Suprapubic skin (tissue), 4 donors: ENCODE measurements around the gene SLC15A4. TPM values are rescaled to one million over a fixed set of nuclear protein-coding genes. Genes with fewer than 3 reads are reported as not detected.

Experiments used
- DNase-seq, 2 donors: peaks; one replicate each; pipeline ENCODE4 v3.0.0-alpha.2; 2019; ENCODE audit warnings: low spot score in 2 of 2
- H3K27ac ChIP-seq: fragments of 200-600 bp; sonication (generic); one replicate; pipeline ENCODE4 v1.5.1; 2019
- H3K27me3 ChIP-seq: fragments of 200-600 bp; sonication (generic); one replicate; pipeline ENCODE4 v1.5.1; 2019
- H3K36me3 ChIP-seq: fragments of 200-600 bp; sonication (generic); one replicate; pipeline ENCODE4 v1.5.1; 2019
- H3K4me1 ChIP-seq: fragments of 200-600 bp; sonication (generic); one replicate; pipeline ENCODE4 v1.5.1; 2019
- H3K4me3 ChIP-seq: fragments of 200-600 bp; sonication (generic); one replicate; pipeline ENCODE4 v1.5.1; 2019; ENCODE audit warnings: mild to moderate bottlenecking
- H3K9me3 ChIP-seq: fragments of 200-600 bp; sonication (generic); one replicate; pipeline ENCODE4 v1.5.1; 2019
- EP300 ChIP-seq: sonication (generic); formaldehyde crosslinking; IDR thresholded peaks from one replicate; pipeline ENCODE4 v1.6.1; 2017; ENCODE audit warnings: antibody characterized with exemption
- POLR2A ChIP-seq, 2 donors: fragments of 450-650 bp; IDR thresholded peaks; one replicate each; pipeline ENCODE4 v1.6.1; 2017; ENCODE audit warnings: antibody characterized with exemption in 2 of 2, mild to moderate bottlenecking in 2 of 2, moderate library complexity in 2 of 2
- POLR2AphosphoS5 ChIP-seq, 3 donors: sonication (generic); formaldehyde crosslinking; IDR thresholded peaks; one replicate each; pipeline ENCODE4 v1.6.1; 2017; ENCODE audit warnings: antibody characterized with exemption in 3 of 3
- WGBS: methylation state at CpG from one replicate; pipeline ENCODE4 v1.1.5; 2018; 5-methylcytosine and 5-hydroxymethylcytosine counted together
- total RNA-seq, 4 donors: library from RNA; depleted of rRNA; stranded (reverse); fragments of >200 nt; gene quantifications; one replicate each; pipeline ENCODE4 v1.1.0, GENCODE V29; 2016
- TF ChIP-seq, protein P1 (sequence below), 2 donors: fragments of 200-600 bp in 1 of 2; fragments of 450-650 bp in 1 of 2; sonication (generic) in 1 of 2; IDR thresholded peaks; one replicate each; pipeline ENCODE4 v1.5.1; 2016 to 2019; ENCODE audit warnings: antibody characterized with exemption in 2 of 2, mild to moderate bottlenecking in 1 of 2, moderate library complexity in 1 of 2

Gene SLC15A4
- total RNA-seq, 4 donors from 2014 or later: 35.2 to 51.7 (median 45.6) TPM

DNA sequence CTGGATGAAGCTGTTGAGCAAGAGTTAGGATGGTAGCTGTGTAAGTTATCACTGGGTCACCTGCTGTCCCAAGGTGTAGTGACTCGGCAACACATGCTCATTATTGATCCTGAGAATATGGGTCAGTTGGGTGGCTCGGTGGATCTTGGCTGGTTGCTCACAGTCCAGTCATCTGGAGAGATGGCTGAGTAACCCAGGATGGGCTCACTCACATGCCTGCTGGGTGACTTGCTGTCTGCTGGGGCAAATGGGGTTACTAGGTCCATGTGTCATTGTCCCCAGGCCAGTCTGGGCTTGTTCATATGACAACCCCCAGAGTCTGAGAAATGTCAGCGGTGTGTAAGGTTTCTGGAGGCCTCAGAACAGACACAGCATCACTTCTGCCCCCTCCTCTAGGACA, 69.5 kb downstream of the SLC15A4 start:
- Histone ChIP-seq H3K27ac (no peak overlapping the region), H3K9me3 (no peaks in the 10 kb centered on the region), H3K4me1 (no peaks in the 10 kb centered on the region), H3K27me3 (peaks cover 3% of the 10 kb centered on the region), H3K4me3 (no peak overlapping the region), H3K36me3 (no peaks in the 10 kb centered on the region)
- WGBS: 78% methylated on average over 3 of the region's 3 CpGs
- no peak for DNase-seq
- no peak for TF ChIP-seq EP300
- no peak for TF ChIP-seq POLR2A (IDR thresholded peaks at IDR 0.05)
- TF ChIP-seq POLR2AphosphoS5 (IDR thresholded peaks at IDR 0.05): no peak
- TF ChIP-seq, protein P1, sequence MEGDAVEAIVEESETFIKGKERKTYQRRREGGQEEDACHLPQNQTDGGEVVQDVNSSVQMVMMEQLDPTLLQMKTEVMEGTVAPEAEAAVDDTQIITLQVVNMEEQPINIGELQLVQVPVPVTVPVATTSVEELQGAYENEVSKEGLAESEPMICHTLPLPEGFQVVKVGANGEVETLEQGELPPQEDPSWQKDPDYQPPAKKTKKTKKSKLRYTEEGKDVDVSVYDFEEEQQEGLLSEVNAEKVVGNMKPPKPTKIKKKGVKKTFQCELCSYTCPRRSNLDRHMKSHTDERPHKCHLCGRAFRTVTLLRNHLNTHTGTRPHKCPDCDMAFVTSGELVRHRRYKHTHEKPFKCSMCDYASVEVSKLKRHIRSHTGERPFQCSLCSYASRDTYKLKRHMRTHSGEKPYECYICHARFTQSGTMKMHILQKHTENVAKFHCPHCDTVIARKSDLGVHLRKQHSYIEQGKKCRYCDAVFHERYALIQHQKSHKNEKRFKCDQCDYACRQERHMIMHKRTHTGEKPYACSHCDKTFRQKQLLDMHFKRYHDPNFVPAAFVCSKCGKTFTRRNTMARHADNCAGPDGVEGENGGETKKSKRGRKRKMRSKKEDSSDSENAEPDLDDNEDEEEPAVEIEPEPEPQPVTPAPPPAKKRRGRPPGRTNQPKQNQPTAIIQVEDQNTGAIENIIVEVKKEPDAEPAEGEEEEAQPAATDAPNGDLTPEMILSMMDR (IDR thresholded peaks at IDR 0.05): no peak

DNA sequence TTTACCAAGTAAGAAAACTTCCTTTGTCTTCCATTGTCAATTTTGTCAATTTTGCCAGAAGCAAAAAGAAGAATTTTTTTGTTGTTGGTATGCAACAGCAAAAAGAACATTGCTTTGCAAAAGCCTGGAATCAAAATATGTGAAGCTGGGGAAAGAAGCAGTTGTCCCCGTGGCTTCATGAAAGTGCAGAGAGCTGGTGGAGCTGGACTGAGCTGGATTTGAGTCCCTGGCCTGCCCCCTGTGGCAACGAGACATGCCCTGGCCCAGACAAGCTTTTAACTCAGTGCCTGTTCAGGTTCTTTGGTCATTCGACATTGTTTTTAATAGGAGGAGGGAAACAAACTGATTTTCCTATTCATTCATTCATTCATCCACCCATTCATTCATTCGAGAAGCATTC, 70.3 kb downstream of the SLC15A4 start:
- 46% methylated on average over 4 of the region's 4 CpGs for WGBS
- H3K9me3 ChIP-seq: no peaks in the 10 kb centered on the region
- no peaks in the 10 kb centered on the region for H3K36me3 ChIP-seq
- no peak overlapping the region for H3K27ac ChIP-seq
- no peak overlapping the region for H3K4me3 ChIP-seq
- peaks cover 7% of the 10 kb centered on the region for H3K27me3 ChIP-seq
- DNase-seq: no peak
- TF ChIP-seq EP300: no peak
- TF ChIP-seq, protein P1 (IDR thresholded peaks at IDR 0.05): no peak
- TF ChIP-seq POLR2A (IDR thresholded peaks at IDR 0.05): no peak
- no peak for TF ChIP-seq POLR2AphosphoS5 (IDR thresholded peaks at IDR 0.05)
- H3K4me1 ChIP-seq: no peaks in the 10 kb centered on the region

GRCh38 chr12:128752386-128752785, 71.4 kb downstream of the SLC15A4 start:
- no peak overlapping the region for H3K4me3 ChIP-seq
- H3K9me3 ChIP-seq: no peaks in the 10 kb centered on the region

DNA sequence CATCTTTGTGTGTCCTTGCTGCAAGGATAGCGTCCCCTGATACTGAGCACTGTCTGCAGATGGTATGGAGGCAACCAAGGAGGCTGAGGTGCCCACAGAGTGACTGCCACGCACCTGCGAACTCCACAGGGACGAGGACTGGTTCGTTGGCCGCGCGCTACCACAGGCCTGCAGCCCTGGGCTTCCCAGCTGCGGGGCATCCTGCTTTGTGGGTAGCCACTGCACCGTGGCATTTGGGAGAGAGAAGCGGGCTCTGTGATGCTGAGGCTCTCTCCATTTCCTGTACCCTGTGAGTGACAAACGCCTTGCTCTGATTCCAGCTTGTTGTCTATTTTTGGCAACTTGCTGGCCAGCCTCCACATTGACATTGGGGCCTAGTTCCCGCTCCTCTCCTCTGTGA, 76.3 kb downstream of the SLC15A4 start:
- 77% methylated on average over 11 of the region's 13 CpGs for WGBS
- Histone ChIP-seq H3K4me3 (no peak overlapping the region), H3K27me3 (peaks cover 8% of the 10 kb centered on the region), H3K27ac (no peak overlapping the region), H3K36me3 (no peaks in the 10 kb centered on the region), H3K9me3 (no peaks in the 10 kb centered on the region), H3K4me1 (no peaks in the 10 kb centered on the region)
- DNase-seq: no peak
- TF ChIP-seq, protein P1 (IDR thresholded peaks at IDR 0.05): no peak
- no peak for TF ChIP-seq POLR2A (IDR thresholded peaks at IDR 0.05)
- TF ChIP-seq POLR2AphosphoS5 (IDR thresholded peaks at IDR 0.05): no peak
- no peak for TF ChIP-seq EP300

More at GRCh38 chr12:128752386-128752785, 71.4 kb downstream of the SLC15A4 start:
- Histone ChIP-seq H3K27me3 (peaks cover 6% of the 10 kb centered on the region), H3K27ac (no peak overlapping the region), H3K36me3 (no peaks in the 10 kb centered on the region), H3K4me1 (no peaks in the 10 kb centered on the region)
- DNase-seq: no peak
- TF ChIP-seq POLR2A (IDR thresholded peaks at IDR 0.05) (no peak), EP300 (no peak), POLR2AphosphoS5 (IDR thresholded peaks at IDR 0.05) (no peak)
- TF ChIP-seq, protein P1 (IDR thresholded peaks at IDR 0.05): no peak
- WGBS: 83% methylated on average over 5 of the region's 5 CpGs

- WGBS: 67% methylated on average over 11 of the region's 11 CpGs
- Histone ChIP-seq H3K27me3 (peaks cover 8% of the 10 kb centered on the region), H3K27ac (no peak overlapping the region), H3K9me3 (no peaks in the 10 kb centered on the region), H3K36me3 (no peaks in the 10 kb centered on the region), H3K4me3 (no peak overlapping the region), H3K4me1 (no peaks in the 10 kb centered on the region)
- TF ChIP-seq POLR2A (IDR thresholded peaks at IDR 0.05) (no peak), POLR2AphosphoS5 (IDR thresholded peaks at IDR 0.05) (no peak)
- TF ChIP-seq, protein P1 (IDR thresholded peaks at IDR 0.05): no peak
- DNase-seq: no peak
These were observed 77.7 kb downstream of the SLC15A4 start for GRCh38 chr12:128745772-128746689.
